ENCODE results near the gene MCCD1.

DNA sequence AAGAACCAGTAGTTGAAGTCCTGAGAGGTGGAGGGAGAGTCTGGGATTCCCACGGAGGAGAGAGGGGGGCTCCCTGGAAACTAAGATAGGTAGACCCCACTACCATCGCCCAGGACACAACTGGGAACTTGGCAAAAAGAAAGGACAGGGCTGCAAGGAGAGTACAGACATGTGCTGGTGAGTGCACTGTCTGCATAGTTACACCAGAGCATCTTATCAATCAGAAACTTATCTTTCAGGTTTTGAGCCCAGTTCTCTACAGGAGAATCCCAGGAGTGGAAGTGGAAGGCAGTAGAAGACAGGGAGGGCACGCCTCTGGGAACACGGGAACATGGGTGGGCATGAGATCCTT, 30.8 kb downstream of the MCCD1 start:
- TF ChIP-seq, protein P1, sequence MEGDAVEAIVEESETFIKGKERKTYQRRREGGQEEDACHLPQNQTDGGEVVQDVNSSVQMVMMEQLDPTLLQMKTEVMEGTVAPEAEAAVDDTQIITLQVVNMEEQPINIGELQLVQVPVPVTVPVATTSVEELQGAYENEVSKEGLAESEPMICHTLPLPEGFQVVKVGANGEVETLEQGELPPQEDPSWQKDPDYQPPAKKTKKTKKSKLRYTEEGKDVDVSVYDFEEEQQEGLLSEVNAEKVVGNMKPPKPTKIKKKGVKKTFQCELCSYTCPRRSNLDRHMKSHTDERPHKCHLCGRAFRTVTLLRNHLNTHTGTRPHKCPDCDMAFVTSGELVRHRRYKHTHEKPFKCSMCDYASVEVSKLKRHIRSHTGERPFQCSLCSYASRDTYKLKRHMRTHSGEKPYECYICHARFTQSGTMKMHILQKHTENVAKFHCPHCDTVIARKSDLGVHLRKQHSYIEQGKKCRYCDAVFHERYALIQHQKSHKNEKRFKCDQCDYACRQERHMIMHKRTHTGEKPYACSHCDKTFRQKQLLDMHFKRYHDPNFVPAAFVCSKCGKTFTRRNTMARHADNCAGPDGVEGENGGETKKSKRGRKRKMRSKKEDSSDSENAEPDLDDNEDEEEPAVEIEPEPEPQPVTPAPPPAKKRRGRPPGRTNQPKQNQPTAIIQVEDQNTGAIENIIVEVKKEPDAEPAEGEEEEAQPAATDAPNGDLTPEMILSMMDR (conservative IDR thresholded peaks at IDR 0.05; ENCODE audit: low read depth, low read length) = no peak
- TF ChIP-seq EZH2 (IDR thresholded peaks at IDR 0.05; ENCODE audit: low read length, unreplicated experiment) (no peak), EZH2phosphoT487 (IDR thresholded peaks at IDR 0.05; ENCODE audit: borderline replicate concordance, low read length) (no peak)
